NOMO-1 treated with dmso at 0.1 percent for 144 hours (cell line): ENCODE data around the gene NREP.

ENCODE experiments used
- DNase-seq: peaks from one replicate; lab custom pipeline; 2025; ENCODE audit not compliant: unreplicated experiment; lab: John Stamatoyannopoulos, UW

NREP gene

GRCh38 chr5:111756581-111757354, at the start of gene NREP:
Gene NREP, minus strand, starts transcription at chr5:111757194. Its CDS starts 1,422 bp downstream, at chr5:111755772.
- no peak for DNase-seq

- DNase-seq, result no peak
These were observed 49.8 kb upstream of the NREP start for GRCh38 chr5:111806753-111807152.

DNA sequence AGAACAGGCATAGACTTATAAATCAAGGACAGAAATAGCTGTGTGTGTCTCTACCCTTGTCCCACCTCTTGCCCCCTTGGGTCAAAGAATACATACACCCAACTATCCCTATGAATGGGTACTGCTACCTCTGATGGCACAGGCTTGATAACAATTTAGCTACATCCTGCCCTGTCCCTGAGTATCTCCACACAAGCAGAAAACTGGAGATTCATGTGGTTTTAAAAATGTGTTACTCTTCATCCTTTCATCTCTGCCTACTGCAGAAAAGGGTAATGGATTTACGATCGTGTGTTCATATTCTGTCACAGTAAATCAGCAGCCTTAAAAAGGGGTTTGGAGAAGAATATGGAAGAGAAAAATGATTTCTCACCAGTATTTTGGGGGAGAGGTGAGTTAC, 49.2 kb upstream of the NREP start:
- DNase-seq, result no peak

DNA sequence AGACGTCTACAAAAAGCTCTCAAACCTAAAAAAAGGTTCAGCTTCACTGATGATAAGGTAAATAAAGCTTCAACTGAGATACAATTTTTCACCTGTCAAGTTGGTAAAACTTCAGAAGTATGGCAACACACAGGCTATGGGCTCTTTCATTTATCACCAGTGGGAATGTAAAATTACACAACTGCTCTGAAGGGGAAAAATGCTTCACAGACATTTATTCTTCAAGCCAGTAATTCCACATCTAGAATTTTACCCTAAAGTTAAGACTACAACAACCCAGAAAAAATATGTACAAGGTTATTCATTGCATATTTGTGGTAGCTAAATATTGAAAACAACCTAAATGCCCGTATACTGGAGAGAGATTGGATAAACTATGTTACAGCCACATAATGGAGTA, 48.1 kb upstream of the NREP start:
- DNase-seq, result no peak

- no peak for DNase-seq
These were observed 43.4 kb upstream of the NREP start for GRCh38 chr5:111800351-111800750.

DNA sequence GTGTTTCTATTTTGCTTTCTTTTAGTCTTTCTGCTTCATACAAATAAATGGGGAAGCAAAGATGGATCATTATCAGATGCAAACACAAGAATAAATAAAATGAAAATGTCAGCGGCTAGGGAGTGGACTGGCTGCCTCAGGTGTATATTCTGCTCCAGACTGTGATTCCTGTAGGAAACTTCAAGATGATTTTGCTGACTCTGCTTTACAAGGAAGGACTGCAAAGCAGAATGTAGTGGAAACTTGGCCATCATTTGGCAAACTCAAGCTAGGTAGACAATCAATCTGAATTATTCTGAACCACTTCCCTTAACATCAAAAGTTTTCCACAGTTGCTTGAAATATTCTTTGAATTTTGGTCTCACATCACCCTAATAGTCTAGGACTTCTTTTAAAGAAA, 38.1 kb upstream of the NREP start:
- DNase-seq, result no peak

DNA sequence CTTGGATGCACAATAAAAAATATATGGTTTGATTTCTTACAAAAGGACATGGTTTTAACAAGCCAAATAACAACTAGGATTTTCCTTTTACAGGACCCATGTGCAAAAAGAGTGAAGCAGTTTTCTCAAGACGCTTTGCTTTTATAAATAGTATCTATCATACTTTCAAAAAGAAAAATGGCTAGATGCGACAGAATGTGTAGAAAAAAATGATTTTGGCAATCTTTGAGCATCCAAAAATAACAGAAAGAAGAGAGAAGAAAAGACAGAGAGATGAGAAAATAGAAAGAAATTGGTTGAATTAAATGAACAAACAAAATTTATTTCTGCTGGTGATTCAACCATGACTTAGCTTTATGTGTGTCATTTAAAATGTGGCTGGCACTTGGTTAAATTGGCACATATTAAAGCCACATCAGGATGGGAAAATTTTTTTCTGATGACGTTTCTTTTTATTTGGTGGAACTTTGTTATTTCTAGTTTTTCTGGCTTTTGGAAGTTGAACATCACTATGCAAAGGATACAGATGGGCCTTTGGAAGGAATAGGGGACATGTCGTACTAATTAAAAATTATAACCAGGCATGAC, 35.6 kb upstream of the NREP start:
- no peak for DNase-seq

- no peak for DNase-seq
These were observed 33.3 kb upstream of the NREP start for GRCh38 chr5:111790295-111790694.

DNA sequence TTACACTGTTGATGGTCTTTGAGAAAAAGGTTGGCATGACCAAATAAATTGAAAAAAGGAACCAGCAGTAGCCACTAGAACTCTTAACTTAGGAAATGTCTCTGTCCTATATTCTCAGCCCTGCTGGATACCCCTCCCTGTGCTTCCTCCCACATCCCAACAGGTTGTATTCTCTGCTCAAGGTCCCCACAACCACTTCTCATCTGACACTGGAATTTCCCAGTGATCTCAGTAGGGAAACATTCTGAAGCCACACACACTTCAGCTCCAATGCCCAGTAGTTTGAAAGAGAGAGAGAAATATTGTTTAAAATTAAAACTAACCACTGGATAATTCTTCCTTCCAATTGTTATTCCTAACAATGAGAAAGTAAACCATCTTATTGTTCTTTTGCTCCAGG, 30.0 kb upstream of the NREP start:
- no peak for DNase-seq

- DNase-seq, result no peak
These were observed 27.6 kb upstream of the NREP start for GRCh38 chr5:111784491-111785181.

GRCh38 chr5:111783537-111783936, 26.5 kb upstream of the NREP start:
- no peak for DNase-seq

GRCh38 chr5:111782216-111782615, 25.2 kb upstream of the NREP start:
- DNase-seq, result no peak

DNA sequence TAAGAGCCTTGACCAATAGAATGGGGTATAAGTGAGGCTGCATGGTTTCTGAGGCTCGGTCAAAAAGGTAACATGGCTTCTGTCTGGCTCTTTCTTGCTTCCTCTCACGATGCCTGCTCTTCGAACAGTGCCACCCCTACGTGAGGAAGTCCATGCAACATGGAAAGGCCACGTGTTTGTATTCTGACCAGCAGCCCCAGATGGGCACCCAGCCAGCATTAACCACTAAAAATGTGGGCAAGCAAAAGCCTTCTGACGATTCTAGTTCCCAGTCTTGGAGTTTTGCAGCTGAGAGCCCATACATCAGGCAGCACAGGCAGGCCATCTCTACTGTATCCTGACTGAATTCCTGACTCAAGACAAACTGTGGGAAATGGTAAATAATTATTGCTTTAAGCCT, 24.2 kb upstream of the NREP start:
- DNase-seq, result no peak

- DNase-seq, result no peak
These were observed 22.9 kb upstream of the NREP start for GRCh38 chr5:111779922-111780292.

- DNase-seq, result no peak
These were observed 22.4 kb upstream of the NREP start for GRCh38 chr5:111779260-111779921.

DNA sequence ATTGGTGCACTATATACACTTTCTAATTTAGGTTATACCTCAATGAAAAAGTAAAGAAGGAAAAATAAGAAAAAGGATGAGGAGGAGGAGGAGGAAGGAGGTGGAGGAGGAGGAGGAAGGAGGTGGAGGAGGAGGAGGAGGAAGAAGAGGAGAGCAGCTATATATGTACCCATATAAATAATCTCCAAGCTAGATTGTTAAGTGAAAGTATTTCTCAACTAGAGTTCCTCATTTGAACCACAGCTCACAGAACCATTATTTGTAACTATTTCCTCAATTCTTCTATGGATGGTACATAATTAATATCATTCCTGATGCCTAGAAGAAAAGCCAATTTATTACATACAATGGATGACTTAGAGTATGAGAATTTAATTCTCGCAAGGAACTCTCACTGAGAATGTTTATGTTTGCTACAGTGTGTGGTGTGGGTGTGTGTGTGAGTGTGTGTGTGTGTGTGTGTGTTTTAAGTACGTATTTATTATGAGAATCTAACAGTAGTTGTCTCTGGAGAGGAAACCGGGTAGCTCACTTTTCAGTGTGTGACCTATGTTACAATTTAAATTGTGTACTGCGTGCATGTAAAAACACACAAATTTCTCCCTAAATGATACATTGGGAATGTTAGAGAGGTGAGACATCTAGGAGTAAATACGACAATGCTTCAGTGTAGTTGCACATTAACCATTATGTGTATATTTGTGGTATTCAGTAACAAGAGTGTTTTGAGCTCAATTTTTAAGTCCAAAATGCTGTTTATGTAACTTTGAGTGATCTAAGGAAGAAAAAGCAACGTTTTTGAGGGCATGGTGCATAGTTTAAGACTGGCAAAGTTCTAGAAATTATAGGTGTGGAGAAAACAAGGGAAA, 20.2 kb upstream of the NREP start:
- peak; percentile 52 for DNase-seq

GRCh38 chr5:111775224-111775623, 18.2 kb upstream of the NREP start:
- DNase-seq, result peak; percentile 64

GRCh38 chr5:111774525-111774924, 17.5 kb upstream of the NREP start:
- peak; percentile 86 for DNase-seq

GRCh38 chr5:111772456-111773122, 15.6 kb upstream of the NREP start:
- DNase-seq, result no peak

DNA sequence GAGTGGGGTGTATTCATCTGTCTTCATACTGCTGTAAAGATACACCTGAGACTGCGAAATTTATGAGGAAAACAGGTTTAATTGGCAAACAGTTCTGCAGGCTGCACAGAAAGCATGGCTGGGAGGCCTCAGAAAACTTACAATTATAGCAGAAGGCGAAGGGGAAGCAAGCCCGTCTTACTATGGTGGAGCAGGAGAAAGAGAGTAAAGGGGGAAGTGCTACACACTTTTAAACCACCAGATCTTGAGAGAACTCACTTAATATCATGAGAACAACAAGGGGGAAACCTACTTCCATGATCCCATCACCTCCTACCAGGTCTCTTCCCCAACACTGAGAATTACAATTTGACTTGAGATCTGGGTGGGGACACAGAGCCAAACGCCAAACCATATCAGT, 12.5 kb upstream of the NREP start:
- no peak for DNase-seq
